CD4-positive, alpha-beta T cell (primary cell): ENCODE results near the gene LGR6. TPM values are rescaled to one million over a fixed set of nuclear protein-coding genes. Genes with fewer than 3 reads are reported as not detected.

Experiments
- ATAC-seq: fragments of 200-7000 bp; cut with Tn5 transposase; one replicate; pipeline ENCODE4 v1.10.0; 2022; ENCODE audit warnings: mild to moderate bottlenecking; ENCODE audit not compliant: poor library complexity
- CTCF ChIA-PET: fragments of 350-600 bp; sonication (Branson Sonifier 250); formaldehyde crosslinking; loops from one replicate; lab custom pipeline; 2021; ENCODE audit warnings: antibody characterized with exemption, inconsistent platforms; lab: Charles Lee
- POLR2A ChIA-PET: fragments of 350-600 bp; sonication (Branson Sonifier 250); formaldehyde crosslinking; loops from one replicate; lab custom pipeline; 2021; ENCODE audit warnings: antibody characterized with exemption, inconsistent platforms; lab: Charles Lee
- DNase-seq, 14 experiments: peaks; one replicate each; pipeline ENCODE4 v3.0.0-alpha.2; 2013 to 2020; ENCODE audit warnings: mixed read lengths in 2 of 14
- H3K27ac ChIP-seq, 2 donors: one replicate each; pipeline versions ENCODE4 v1.5.1 to v1.7.0; 2013; ENCODE audit warnings: low read length in 2 of 2, low read depth in 1 of 2, mild to moderate bottlenecking in 1 of 2
- H3K27me3 ChIP-seq, 2 experiments: 1 replicate in 1 of 2; 2 replicates in 1 of 2; pipeline versions ENCODE4 v1.6.1 to v1.7.0; 2013; ENCODE audit warnings: low read length in 2 of 2, control low read depth in 1 of 2, mild to moderate bottlenecking in 1 of 2, moderate library complexity in 1 of 2; ENCODE audit not compliant: insufficient read depth in 2 of 2, control insufficient read depth in 1 of 2
- H3K36me3 ChIP-seq: one replicate; pipeline ENCODE4 v1.6.1; 2013; ENCODE audit warnings: low read length, control low read depth; ENCODE audit not compliant: insufficient read depth
- H3K4me1 ChIP-seq: one replicate; pipeline ENCODE4 v1.6.1; 2013; ENCODE audit warnings: low read length, control low read depth; ENCODE audit not compliant: insufficient read depth
- H3K4me3 ChIP-seq: one replicate; pipeline ENCODE4 v1.5.1; 2013; ENCODE audit warnings: mild to moderate bottlenecking, low read length, moderate library complexity
- H3K9me3 ChIP-seq, 2 experiments: 1 replicate in 1 of 2; 2 replicates in 1 of 2; pipeline versions ENCODE4 v1.6.1 to v1.7.0; 2013; ENCODE audit warnings: low read length in 2 of 2, mild to moderate bottlenecking in 2 of 2, control low read depth in 1 of 2, moderate library complexity in 1 of 2; ENCODE audit not compliant: control insufficient read depth in 1 of 2, insufficient read depth in 1 of 2
- H3K27ac Mint-ChIP-seq: one replicate; pipeline ENCODE4 v1.8.0; 2020; ENCODE audit warnings: mixed read lengths
- H3K27me3 Mint-ChIP-seq: one replicate; pipeline ENCODE4 v1.8.0; 2021; ENCODE audit warnings: mixed read lengths
- H3K36me3 Mint-ChIP-seq: one replicate; pipeline ENCODE4 v1.8.0; 2021; ENCODE audit warnings: low read depth, mixed read lengths
- H3K4me1 Mint-ChIP-seq: one replicate; pipeline ENCODE4 v1.8.0; 2021; ENCODE audit warnings: low read depth, mixed read lengths
- H3K4me3 Mint-ChIP-seq: one replicate; pipeline ENCODE4 v1.8.0; 2020; ENCODE audit warnings: mild to moderate bottlenecking, mixed read lengths
- H3K9me3 Mint-ChIP-seq: one replicate; pipeline ENCODE4 v1.8.0; 2020; ENCODE audit warnings: mixed read lengths
- intact Hi-C, 2 experiments: fragments of 100-400 bp; cut with DNase I in 1 of 2; cut with micrococcal nuclease in 1 of 2; formaldehyde crosslinking; loops; one replicate each; pipeline versions ENCODE4 v1.15.1 to v1.9.0; 2023 to 2025; cut with DNase I, micrococcal nuclease
- total RNA-seq, 174 experiments: library from RNA in 2 of 174; stranded (reverse) in 2 of 174; gene quantifications; one replicate each; pipeline ENCODE4 v1.2.3 and lab custom pipeline; 2021 to 2026
- TF ChIP-seq, protein P1 (sequence below): fragments of 200-600 bp; IDR thresholded peaks from one replicate; pipeline ENCODE4 v1.8.0; 2022; ENCODE audit warnings: antibody characterized with exemption, mild to moderate bottlenecking

LGR6 gene
- total RNA-seq, 2 experiments from 2014 or later: 0.19 to 0.45 TPM

GRCh38 chr1:202249436-202249835, 55.8 kb downstream of the LGR6 start:
- ChIA-PET CTCF (no interaction called here), POLR2A (no interaction called here)
- ATAC-seq: no peak
- Histone ChIP-seq H3K36me3 (no peaks in the 10 kb centered on the region), H3K27ac (no peak overlapping the region), H3K9me3 (no peaks in the 10 kb centered on the region), H3K27me3 (no peaks in the 10 kb centered on the region), H3K4me3 (no peak overlapping the region), H3K4me1 (no peaks in the 10 kb centered on the region)
- no peak overlapping the region for H3K4me3 Mint-ChIP-seq
- no peaks in the 10 kb centered on the region for H3K36me3 Mint-ChIP-seq
- TF ChIP-seq, protein P1, sequence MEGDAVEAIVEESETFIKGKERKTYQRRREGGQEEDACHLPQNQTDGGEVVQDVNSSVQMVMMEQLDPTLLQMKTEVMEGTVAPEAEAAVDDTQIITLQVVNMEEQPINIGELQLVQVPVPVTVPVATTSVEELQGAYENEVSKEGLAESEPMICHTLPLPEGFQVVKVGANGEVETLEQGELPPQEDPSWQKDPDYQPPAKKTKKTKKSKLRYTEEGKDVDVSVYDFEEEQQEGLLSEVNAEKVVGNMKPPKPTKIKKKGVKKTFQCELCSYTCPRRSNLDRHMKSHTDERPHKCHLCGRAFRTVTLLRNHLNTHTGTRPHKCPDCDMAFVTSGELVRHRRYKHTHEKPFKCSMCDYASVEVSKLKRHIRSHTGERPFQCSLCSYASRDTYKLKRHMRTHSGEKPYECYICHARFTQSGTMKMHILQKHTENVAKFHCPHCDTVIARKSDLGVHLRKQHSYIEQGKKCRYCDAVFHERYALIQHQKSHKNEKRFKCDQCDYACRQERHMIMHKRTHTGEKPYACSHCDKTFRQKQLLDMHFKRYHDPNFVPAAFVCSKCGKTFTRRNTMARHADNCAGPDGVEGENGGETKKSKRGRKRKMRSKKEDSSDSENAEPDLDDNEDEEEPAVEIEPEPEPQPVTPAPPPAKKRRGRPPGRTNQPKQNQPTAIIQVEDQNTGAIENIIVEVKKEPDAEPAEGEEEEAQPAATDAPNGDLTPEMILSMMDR: no peak
- intact Hi-C loops: no loop called here
- H3K27me3 Mint-ChIP-seq: peaks cover 12% of the 10 kb centered on the region
- H3K4me1 Mint-ChIP-seq: no peaks in the 10 kb centered on the region
- H3K9me3 Mint-ChIP-seq: no peaks in the 10 kb centered on the region
- no peak for DNase-seq
- H3K27ac Mint-ChIP-seq: no peak overlapping the region

- H3K27me3 ChIP-seq: no peaks in the 10 kb centered on the region
- H3K36me3 Mint-ChIP-seq: no peaks in the 10 kb centered on the region
- H3K4me1 Mint-ChIP-seq: no peaks in the 10 kb centered on the region
- TF ChIP-seq, protein P1: no peak
- peaks cover 12% of the 10 kb centered on the region for H3K27me3 Mint-ChIP-seq
- ATAC-seq (no peak), DNase-seq (no peak)
- no peaks in the 10 kb centered on the region for H3K9me3 ChIP-seq
- CTCF ChIA-PET: no interaction called here
- H3K9me3 Mint-ChIP-seq: no peaks in the 10 kb centered on the region
- no peaks in the 10 kb centered on the region for H3K36me3 ChIP-seq
- POLR2A ChIA-PET: no interaction called here
- no peaks in the 10 kb centered on the region for H3K4me1 ChIP-seq
- intact Hi-C loops: no loop called here
- H3K4me3 Mint-ChIP-seq: no peak overlapping the region
- H3K4me3 ChIP-seq: no peak overlapping the region
- H3K27ac ChIP-seq: no peak overlapping the region
- H3K27ac Mint-ChIP-seq: no peak overlapping the region
Measured at GRCh38 chr1:202249846-202250245, 56.2 kb downstream of the LGR6 start.

GRCh38 chr1:202250982-202251381, 57.4 kb downstream of the LGR6 start:
- Mint-ChIP-seq H3K4me3 (no peak overlapping the region), H3K9me3 (no peaks in the 10 kb centered on the region), H3K4me1 (no peaks in the 10 kb centered on the region), H3K36me3 (no peaks in the 10 kb centered on the region), H3K27ac (no peak overlapping the region), H3K27me3 (peaks cover 12% of the 10 kb centered on the region)
- no peak overlapping the region for H3K27ac ChIP-seq
- ATAC-seq (no peak), DNase-seq (no peak)
- POLR2A ChIA-PET: no interaction called here
- H3K36me3 ChIP-seq: no peaks in the 10 kb centered on the region
- H3K9me3 ChIP-seq: no peaks in the 10 kb centered on the region
- CTCF ChIA-PET: no interaction called here
- TF ChIP-seq, protein P1: no peak
- intact Hi-C loops: no loop called here
- no peaks in the 10 kb centered on the region for H3K27me3 ChIP-seq
- no peak overlapping the region for H3K4me3 ChIP-seq
- no peaks in the 10 kb centered on the region for H3K4me1 ChIP-seq
